H1 (cell line): ENCODE measurements around the gene MEGF9. TPM values are rescaled to one million over a fixed set of nuclear protein-coding genes. Genes with fewer than 3 reads are reported as not detected.

Experiments used
- CTCF ChIA-PET: fragments of 300-600 bp; sonication (Branson Sonifier 250); formaldehyde crosslinking; loops from one replicate; lab custom pipeline; 2021; ENCODE audit not compliant: partially characterized antibody; lab: Charles Lee
- POLR2A ChIA-PET: fragments of 300-600 bp; sonication (Branson Sonifier 250); formaldehyde crosslinking; loops from one replicate; lab custom pipeline; 2021; ENCODE audit warnings: inconsistent platforms; ENCODE audit not compliant: partially characterized antibody; lab: Charles Lee
- DNase-seq, 2 experiments: peaks; one replicate each; pipeline versions ENCODE4 v3.0.0 to v3.0.0-alpha.2; 2010 to 2022; ENCODE audit warnings: low spot score in 2 of 2, low read depth in 1 of 2, mixed read lengths in 1 of 2
- FAIRE-seq: peaks from 2 replicates; lab custom pipeline; 2011; peaks lifted over from hg19 to GRCh38; lab: Jason Lieb, UNC
- H2AFZ ChIP-seq: 2 replicates; pipeline ENCODE4 v1.8.1; 2012; ENCODE audit warnings: low read length, inconsistent platforms
- H2AK5ac ChIP-seq: 2 replicates; pipeline ENCODE4 v1.6.1; 2013; ENCODE audit warnings: low read depth, low read length
- H2BK120ac ChIP-seq: replicated peaks from 2 replicates; pipeline ENCODE3; 2013; ENCODE audit warnings: low read depth, low read length, inconsistent platforms
- H2BK12ac ChIP-seq: 2 replicates; pipeline ENCODE4 v1.6.1; 2013; ENCODE audit warnings: low read depth, low read length
- H2BK15ac ChIP-seq: 2 replicates; pipeline ENCODE4 v1.6.1; 2013; ENCODE audit warnings: low read length
- H2BK20ac ChIP-seq: 2 replicates; pipeline ENCODE4 v1.6.1; 2013; ENCODE audit warnings: low read length
- H2BK5ac ChIP-seq: 2 replicates; pipeline ENCODE4 v1.6.1; 2013; ENCODE audit warnings: low read depth, low read length
- H3K14ac ChIP-seq: 2 replicates; pipeline ENCODE4 v1.6.1; 2013; ENCODE audit warnings: inconsistent platforms; ENCODE audit not compliant: insufficient read length
- H3K18ac ChIP-seq: 2 replicates; pipeline ENCODE4 v1.6.1; 2013; ENCODE audit warnings: low read length; ENCODE audit errors: extremely low read depth
- H3K23ac ChIP-seq: 2 replicates; pipeline ENCODE4 v1.6.1; 2013; ENCODE audit warnings: inconsistent platforms; ENCODE audit not compliant: insufficient read length
- H3K23me2 ChIP-seq: 2 replicates; pipeline ENCODE4 v1.6.1; 2013; ENCODE audit warnings: low read depth, low read length
- H3K27ac ChIP-seq: 2 replicates; pipeline ENCODE4 v1.6.1; 2011; ENCODE audit warnings: low read depth, low read length, inconsistent platforms
- H3K27me3 ChIP-seq, 4 experiments: replicated peaks in 1 of 4; 1 replicate in 1 of 4; 2 replicates in 3 of 4; pipeline versions ENCODE4 v1.6.1 to v1.8.1; 2011 to 2013; ENCODE audit warnings: low read length in 3 of 4, mild to moderate bottlenecking in 3 of 4, inconsistent platforms in 2 of 4, mixed read lengths in 2 of 4, moderate library complexity in 1 of 4; ENCODE audit not compliant: control insufficient read depth in 3 of 4, insufficient read depth in 3 of 4; ENCODE audit errors: extremely low read depth in 1 of 4
- H3K36me3 ChIP-seq, 4 experiments: 2 replicates each; pipeline versions ENCODE4 v1.6.1 to v1.8.1; 2011 to 2013; ENCODE audit warnings: mild to moderate bottlenecking in 4 of 4, low read length in 3 of 4, moderate library complexity in 2 of 4, control low read depth in 1 of 4, inconsistent platforms in 1 of 4; ENCODE audit not compliant: insufficient read depth in 4 of 4, control insufficient read depth in 2 of 4
- H3K4ac ChIP-seq: replicated peaks from 2 replicates; pipeline ENCODE3; 2013; ENCODE audit warnings: low read length, low read depth, mixed read lengths, inconsistent platforms; ENCODE audit not compliant: insufficient read length
- H3K4me1 ChIP-seq, 4 experiments: replicated peaks in 1 of 4; 1 replicate in 1 of 4; 2 replicates in 3 of 4; pipeline versions ENCODE4 v1.6.1 to v1.8.1; 2011 to 2013; ENCODE audit warnings: low read length in 3 of 4, inconsistent platforms in 2 of 4, mixed read lengths in 1 of 4; ENCODE audit not compliant: insufficient read depth in 4 of 4, control insufficient read depth in 3 of 4
- H3K4me2 ChIP-seq, 2 experiments: 2 replicates each; pipeline versions ENCODE4 v1.6.1 to v1.8.1; 2011 to 2013; ENCODE audit warnings: low read depth in 2 of 2, low read length in 2 of 2, control low read depth in 1 of 2, inconsistent platforms in 1 of 2, mild to moderate bottlenecking in 1 of 2; ENCODE audit not compliant: insufficient read depth in 1 of 2
- H3K4me3 ChIP-seq, 4 experiments: fragments of 200-600, 300-600 bp in 1 of 4; sonication (generic), shearing (Covaris generic), sonication (Bioruptor Twin) in 1 of 4; 2 replicates each; pipeline versions ENCODE4 v1.5.1 to v1.8.1; 2011 to 2016; ENCODE audit warnings: low read length in 4 of 4, low read depth in 3 of 4, control low read depth in 2 of 4, inconsistent platforms in 2 of 4, mild to moderate bottlenecking in 2 of 4, mixed read lengths in 1 of 4, moderate library complexity in 1 of 4; ENCODE audit not compliant: insufficient read depth in 2 of 4; ENCODE audit errors: extremely low read depth in 1 of 4
- H3K56ac ChIP-seq: replicated peaks from 2 replicates; pipeline ENCODE3; 2013; ENCODE audit warnings: low read depth, mild to moderate bottlenecking, mixed read lengths, low read length, inconsistent platforms; ENCODE audit not compliant: insufficient read length
- H3K79me1 ChIP-seq: 2 replicates; pipeline ENCODE4 v1.6.1; 2013; ENCODE audit warnings: low read depth, low read length, control low read depth
- H3K79me2 ChIP-seq, 2 experiments: 2 replicates each; pipeline versions ENCODE4 v1.6.1 to v1.8.1; 2012 to 2013; ENCODE audit warnings: low read length in 2 of 2, mild to moderate bottlenecking in 2 of 2, inconsistent platforms in 1 of 2; ENCODE audit not compliant: insufficient read depth in 2 of 2, control insufficient read depth in 1 of 2
- H3K9ac ChIP-seq, 4 experiments: replicated peaks in 1 of 4; 1 replicate in 1 of 4; 2 replicates in 3 of 4; pipeline versions ENCODE4 v1.6.1 to v1.8.1; 2011 to 2013; ENCODE audit warnings: low read depth in 3 of 4, low read length in 3 of 4, control low read depth in 2 of 4, mild to moderate bottlenecking in 2 of 4, moderate library complexity in 2 of 4, inconsistent platforms in 1 of 4; ENCODE audit errors: extremely low read depth in 1 of 4
- H3K9me3 ChIP-seq, 2 experiments: 2 replicates each; pipeline versions ENCODE4 v1.6.1 to v1.8.1; 2012 to 2013; ENCODE audit warnings: mild to moderate bottlenecking in 2 of 2, moderate library complexity in 2 of 2, control low read depth in 1 of 2, inconsistent platforms in 1 of 2, low read depth in 1 of 2, low read length in 1 of 2, mixed read lengths in 1 of 2; ENCODE audit not compliant: insufficient read depth in 2 of 2
- H4K20me1 ChIP-seq, 2 experiments: replicated peaks in 1 of 2; 2 replicates each; pipeline versions ENCODE3 to v1.8.1; 2011 to 2013; ENCODE audit warnings: inconsistent platforms in 2 of 2, low read length in 2 of 2, mild to moderate bottlenecking in 1 of 2; ENCODE audit not compliant: insufficient read depth in 2 of 2, control insufficient read depth in 1 of 2
- H4K5ac ChIP-seq: 2 replicates; pipeline ENCODE4 v1.6.1; 2013; ENCODE audit warnings: low read length, low read depth, mixed read lengths, inconsistent platforms; ENCODE audit not compliant: insufficient read length
- H4K8ac ChIP-seq: 2 replicates; pipeline ENCODE4 v1.8.0; 2013; ENCODE audit warnings: mild to moderate bottlenecking, moderate library complexity, low read length, inconsistent platforms; ENCODE audit not compliant: insufficient read depth; ENCODE audit errors: extremely low read depth
- H4K91ac ChIP-seq: replicated peaks from 2 replicates; pipeline ENCODE3; 2013; ENCODE audit warnings: low read length, mixed read lengths, inconsistent platforms; ENCODE audit not compliant: insufficient read length
- BACH1 ChIP-seq: IDR thresholded peaks from 2 replicates; pipeline ENCODE4 v1.6.1; 2012; ENCODE audit warnings: low read length, improper control_type of control experiment
- BCL11A ChIP-seq, 2 experiments: IDR thresholded peaks; one replicate each; pipeline ENCODE4 v1.6.1; 2011; ENCODE audit warnings: low read depth in 2 of 2, low read length in 2 of 2, mild to moderate bottlenecking in 2 of 2
- CBX8 ChIP-seq: fragments of 300-800, 300-1000 bp; sonication (generic); IDR thresholded peaks from 2 replicates; pipeline ENCODE4 v1.7.1; 2016; ENCODE audit warnings: low read depth, low read length, borderline replicate concordance
- KDM5A ChIP-seq: fragments of 200-600 bp; IDR thresholded peaks from 2 replicates; pipeline ENCODE4 v1.7.1; 2012; ENCODE audit warnings: mild to moderate bottlenecking, low read length, inconsistent platforms, mixed read lengths
- MAFK ChIP-seq: IDR thresholded peaks from 2 replicates; pipeline ENCODE4 v1.6.1; 2012; ENCODE audit warnings: low read depth, mild to moderate bottlenecking, improper control_type of control experiment, low read length
- NANOG ChIP-seq: IDR thresholded peaks from 2 replicates; pipeline ENCODE4 v1.6.1; 2011; ENCODE audit warnings: low read length, low read depth, mild to moderate bottlenecking, inconsistent platforms; ENCODE audit not compliant: insufficient read depth, poor library complexity, severe bottlenecking
- PHF8 ChIP-seq: fragments of 200-600 bp; sonication (generic); conservative IDR thresholded peaks from 2 replicates; pipeline ENCODE4 v1.7.1; 2012; ENCODE audit warnings: low read depth, mild to moderate bottlenecking, inconsistent platforms, low read length, moderate library complexity
- POLR2A ChIP-seq, 2 experiments: IDR thresholded peaks; 1 replicate in 1 of 2; 2 replicates in 1 of 2; pipeline ENCODE4 v1.6.1; 2011; ENCODE audit warnings: low read depth in 2 of 2, low read length in 2 of 2, mild to moderate bottlenecking in 2 of 2; ENCODE audit errors: control extremely low read depth in 1 of 2
- POLR2AphosphoS5 ChIP-seq: IDR thresholded peaks from 2 replicates; pipeline ENCODE4 v1.6.1; 2011; ENCODE audit warnings: low read depth, low read length
- RXRA ChIP-seq: IDR thresholded peaks from 2 replicates; pipeline ENCODE4 v1.6.1; 2011; ENCODE audit warnings: low read depth, mild to moderate bottlenecking, low read length, moderate library complexity; ENCODE audit not compliant: insufficient read depth
- TAF1 ChIP-seq: IDR thresholded peaks from 2 replicates; pipeline ENCODE4 v1.6.1; 2011; ENCODE audit warnings: mild to moderate bottlenecking, low read depth, low read length
- TAF7 ChIP-seq: optimal IDR thresholded peaks from 2 replicates; pipeline ENCODE3; 2011; ENCODE audit warnings: low read depth, mild to moderate bottlenecking, inconsistent platforms, low read length, moderate library complexity, borderline replicate concordance
- USF2 ChIP-seq: IDR thresholded peaks from 2 replicates; pipeline ENCODE4 v1.6.1; 2011; ENCODE audit warnings: low read length, improper control_type of control experiment
- WGBS, 2 experiments: shearing (Covaris generic) in 1 of 2; methylation state at CpG; one replicate each; pipeline versions ENCODE4 v1.1.6 to v1.1.7; 2013 to 2015; ENCODE audit warnings: low lambda C conversion rate in 2 of 2, mixed read lengths in 2 of 2, inconsistent platforms in 1 of 2, low coverage in 1 of 2, missing lambda C conversion rate in 1 of 2; ENCODE audit not compliant: insufficient replicate concordance in 2 of 2, insufficient coverage in 1 of 2, insufficient read length in 1 of 2; ENCODE audit errors: extremely low coverage in 1 of 2, missing lambda C conversion rate in 1 of 2; 5-methylcytosine and 5-hydroxymethylcytosine counted together
- polyA plus RNA-seq, 7 experiments: library from polyadenylated mRNA; depleted of rRNA in 3 of 7; stranded (reverse) in 5 of 7; unstranded in 2 of 7; fragments of >200 nt in 5 of 7; fragments of 200-250 nt in 2 of 7; gene quantifications; 1 replicate in 5 of 7; 2 replicates in 1 of 7; 4 replicates in 1 of 7; pipeline versions ENCODE4 v1.2.1 to v1.2.3, GENCODE V29; 2011 to 2013; ENCODE audit warnings: missing spikeins in 2 of 7, mixed read lengths in 2 of 7
- total RNA-seq: library from RNA; stranded (reverse); fragmentation: NEBNext Ultra II Directional; extraction: Animal tissue kit (Norgen Biotek cat#: 25700); gene quantifications from 2 replicates; pipeline ENCODE4 v1.2.1, GENCODE V29; 2021

The MEGF9 gene
- total and polyA plus RNA-seq, 2 of the 8 experiments (the other 6 are each of a cell fraction or from before 2014, with no cell fraction given): 0.45 to 1.8 TPM

- Histone ChIP-seq H4K20me1 (no peaks in the 10 kb centered on the region), H3K56ac (no peak overlapping the region), H2AFZ (no peak overlapping the region), H3K36me3 (no peaks in the 10 kb centered on the region), H3K4me2 (no peak overlapping the region), H3K4me1 (peaks cover 0 to 6% (median 0%) of the 10 kb centered on the region in 4 experiments; a peak in 1 of 7 replicates), H4K8ac (no peak overlapping the region), H2BK15ac (no peak overlapping the region), H3K23ac (no peak overlapping the region), H4K5ac (no peak overlapping the region), H3K4me3 (no peak overlapping the region), H2BK12ac (no peak overlapping the region), H3K18ac (no peak overlapping the region), H3K9ac (no peak overlapping the region), H2AK5ac (no peak overlapping the region), H3K27ac (no peak overlapping the region), H2BK20ac (no peak overlapping the region), H3K79me2 (no peaks in the 10 kb centered on the region), H3K27me3 (no peaks in the 10 kb centered on the region), H3K14ac (no peak overlapping the region), H3K23me2 (no peaks in the 10 kb centered on the region), H4K91ac (no peak overlapping the region), H3K4ac (no peak overlapping the region), H3K9me3 (no peaks in the 10 kb centered on the region), H2BK5ac (no peak overlapping the region), H3K79me1 (no peaks in the 10 kb centered on the region), H2BK120ac (no peak overlapping the region)
- WGBS, 2 experiments: 91% methylated on average over 4 of the region's 4 CpGs; no CpG with 5 or more reads in 1 of the 2 experiments
- DNase-seq (no peak), FAIRE-seq (no peak)
- CTCF ChIA-PET: interaction anchor here (0.6 to 2.6 kb wide), 4 partner anchors 10 to 458 kb away, joined by 3 to 5 read pairs (median 4); no protein-coding TSS in a partner anchor
- POLR2A ChIA-PET: no interaction called here
- TF ChIP-seq POLR2AphosphoS5: no peak
- no peak for TF ChIP-seq TAF7
- TF ChIP-seq BACH1: no peak
- TF ChIP-seq KDM5A: no peak
- no peak for TF ChIP-seq POLR2A (IDR thresholded peaks at IDR 0.05; ENCODE audit: control extremely low read depth in 1 of 2, low read depth in 2 of 2, low read length in 2 of 2)
- TF ChIP-seq PHF8: no peak
- TF ChIP-seq MAFK: no peak
- TF ChIP-seq CBX8: no peak
- TF ChIP-seq TAF1: no peak
- no peak for TF ChIP-seq NANOG
- no peak for TF ChIP-seq USF2
- no peak for TF ChIP-seq RXRA
- no peak for TF ChIP-seq BCL11A (IDR thresholded peaks at IDR 0.05; ENCODE audit: low read depth in 2 of 2, low read length in 2 of 2)
These were observed 85.9 kb downstream of the MEGF9 start for GRCh38 chr9:120628207-120628924.
